Naive B cell (primary cell): ENCODE measurements around the gene SIN3B. TPM values are rescaled to one million over a fixed set of nuclear protein-coding genes. Genes with fewer than 3 reads are reported as not detected.
A peak's percentile ranks its signal among the peaks of the same experiment; 100 is the strongest.

Source experiments
- ATAC-seq, 2 donors: fragments of 150-1000 bp; cut with Tn5 transposase; 2 replicates each; pipeline ENCODE4 v1.10.0; 2021; ENCODE audit warnings: low read depth in 2 of 2, mild to moderate bottlenecking in 2 of 2, moderate library complexity in 2 of 2
- DNase-seq: peaks from one replicate; pipeline ENCODE4 v3.0.0; 2022
- H3K27ac Mint-ChIP-seq, 6 donors: one replicate each; pipeline ENCODE4 v1.8.0; 2020 to 2022; ENCODE audit warnings: mild to moderate bottlenecking in 6 of 6, mixed read lengths in 6 of 6, moderate library complexity in 5 of 6, inconsistent platforms in 2 of 6
- H3K27me3 Mint-ChIP-seq, 3 donors: one replicate each; pipeline ENCODE4 v1.8.0; 2021 to 2022; ENCODE audit warnings: mixed read lengths in 3 of 3, mild to moderate bottlenecking in 1 of 3
- H3K36me3 Mint-ChIP-seq, 2 donors: one replicate each; pipeline ENCODE4 v1.8.0; 2020 to 2022; ENCODE audit warnings: mixed read lengths in 2 of 2, inconsistent platforms in 1 of 2, mild to moderate bottlenecking in 1 of 2
- H3K4me1 Mint-ChIP-seq, 3 donors: one replicate each; pipeline ENCODE4 v1.8.0; 2020 to 2022; ENCODE audit warnings: mixed read lengths in 3 of 3, inconsistent platforms in 1 of 3, mild to moderate bottlenecking in 1 of 3, moderate library complexity in 1 of 3
- H3K4me3 Mint-ChIP-seq, 8 donors: one replicate each; pipeline ENCODE4 v1.8.0; 2020 to 2022; ENCODE audit warnings: mild to moderate bottlenecking in 8 of 8, mixed read lengths in 8 of 8, moderate library complexity in 8 of 8, inconsistent platforms in 2 of 8
- H3K9me3 Mint-ChIP-seq, 7 donors: one replicate each; pipeline ENCODE4 v1.8.0; 2020 to 2022; ENCODE audit warnings: mixed read lengths in 7 of 7, mild to moderate bottlenecking in 5 of 7, inconsistent platforms in 2 of 7, moderate library complexity in 1 of 7
- polyA plus RNA-seq, 6 donors: library from polyadenylated mRNA; unstranded; fragments of 300-500 nt; fragmentation: Illumina TruSeq; gene quantifications; one replicate each; pipeline ENCODE4 v1.2.3, GENCODE V29; 2021; ENCODE audit warnings: low read depth in 6 of 6

SIN3B gene
- polyA plus RNA-seq, 6 donors from 2014 or later, result 4.8 to 13.0 (median 6.8) TPM

- Mint-ChIP-seq H3K27ac (peak overlapping the region in 4 of 6 donors; percentile 72 to 92 (median 82)), H3K4me1 (peaks cover 47 to 75% (median 48%) of the 10 kb centered on the region in 3 donors), H3K4me3 (peak overlapping the region in 3 of 8 donors; percentile 15 to 47 (median 35)), H3K36me3 (peaks cover 22 to 23% of the 10 kb centered on the region in 2 donors), H3K9me3 (no peaks in the 10 kb centered on the region), H3K27me3 (no peaks in the 10 kb centered on the region)
- no peak for DNase-seq
- no peak for ATAC-seq
Observed at GRCh38 chr19:16834747-16835146, 5.5 kb downstream of the SIN3B start.

GRCh38 chr19:16836115-16837034, 7.2 kb downstream of the SIN3B start:
- ATAC-seq, result peak; percentile 72 to 77

GRCh38 chr19:16837035-16837362, 7.8 kb downstream of the SIN3B start:
- Mint-ChIP-seq H3K36me3 (peaks cover 17% of the 10 kb centered on the region in 2 donors), H3K4me3 (no peak overlapping the region), H3K4me1 (peaks cover 32 to 54% (median 35%) of the 10 kb centered on the region in 3 donors), H3K27me3 (no peaks in the 10 kb centered on the region), H3K27ac (peak overlapping the region in 4 of 6 donors; percentile 17 to 82 (median 32)), H3K9me3 (no peaks in the 10 kb centered on the region)
- ATAC-seq (no peak), DNase-seq (no peak)

More at GRCh38 chr19:16836115-16837034, 7.2 kb downstream of the SIN3B start:
- H3K27ac Mint-ChIP-seq, result peak overlapping the region; percentile 53 to 82 (median 64)
- peaks cover 21 to 22% of the 10 kb centered on the region in 2 donors for H3K36me3 Mint-ChIP-seq
- H3K27me3 Mint-ChIP-seq, result no peaks in the 10 kb centered on the region
- H3K4me1 Mint-ChIP-seq, result peaks cover 35 to 58% (median 38%) of the 10 kb centered on the region in 3 donors
- peak overlapping the region in 2 of 8 donors; percentile 45 to 65 for H3K4me3 Mint-ChIP-seq
- no peaks in the 10 kb centered on the region for H3K9me3 Mint-ChIP-seq
- peak; percentile 29 for DNase-seq

GRCh38 chr19:16841391-16841926, 12.3 kb downstream of the SIN3B start:
- H3K36me3 Mint-ChIP-seq, result peaks cover 10 to 24% of the 10 kb centered on the region in 2 donors
- no peak for ATAC-seq
- H3K4me1 Mint-ChIP-seq, result peaks cover 11 to 22% (median 21%) of the 10 kb centered on the region in 3 donors

GRCh38 chr19:16846901-16847300, 17.7 kb downstream of the SIN3B start:
- DNase-seq, result no peak
- no peaks in the 10 kb centered on the region for H3K9me3 Mint-ChIP-seq
- H3K27ac Mint-ChIP-seq, result peak overlapping the region in 1 of 6 donors; percentile 6
- H3K27me3 Mint-ChIP-seq, result no peaks in the 10 kb centered on the region
- H3K4me1 Mint-ChIP-seq, result peaks cover 0 to 6% (median 3%) of the 10 kb centered on the region in 3 donors
- H3K4me3 Mint-ChIP-seq, result no peak overlapping the region
- peaks cover 7 to 24% of the 10 kb centered on the region in 2 donors for H3K36me3 Mint-ChIP-seq
- ATAC-seq, result no peak

More at GRCh38 chr19:16841391-16841926, 12.3 kb downstream of the SIN3B start:
- Mint-ChIP-seq H3K27me3 (no peaks in the 10 kb centered on the region), H3K9me3 (no peaks in the 10 kb centered on the region), H3K27ac (no peak overlapping the region), H3K4me3 (no peak overlapping the region)
- DNase-seq, result no peak

GRCh38 chr19:16847430-16847829, 18.2 kb downstream of the SIN3B start:
- ATAC-seq (no peak), DNase-seq (no peak)
- no peak overlapping the region for H3K27ac Mint-ChIP-seq
- H3K4me1 Mint-ChIP-seq, result peaks cover 0 to 6% (median 3%) of the 10 kb centered on the region in 3 donors
- no peaks in the 10 kb centered on the region for H3K27me3 Mint-ChIP-seq
- H3K4me3 Mint-ChIP-seq, result no peak overlapping the region
- H3K36me3 Mint-ChIP-seq, result peaks cover 7 to 29% of the 10 kb centered on the region in 2 donors
- no peaks in the 10 kb centered on the region for H3K9me3 Mint-ChIP-seq

GRCh38 chr19:16849168-16849567, 20.0 kb downstream of the SIN3B start:
- no peaks in the 10 kb centered on the region for H3K9me3 Mint-ChIP-seq
- DNase-seq (no peak), ATAC-seq (no peak)
- peaks cover 0 to 6% (median 2%) of the 10 kb centered on the region in 3 donors for H3K4me1 Mint-ChIP-seq
- H3K4me3 Mint-ChIP-seq, result no peak overlapping the region
- no peaks in the 10 kb centered on the region for H3K27me3 Mint-ChIP-seq
- peaks cover 8 to 27% of the 10 kb centered on the region in 2 donors for H3K36me3 Mint-ChIP-seq
- H3K27ac Mint-ChIP-seq, result peak overlapping the region in 1 of 6 donors; percentile 28

- ATAC-seq (no peak), DNase-seq (no peak)
- Mint-ChIP-seq H3K4me3 (no peak overlapping the region), H3K9me3 (no peaks in the 10 kb centered on the region), H3K27me3 (no peaks in the 10 kb centered on the region), H3K4me1 (no peaks in the 10 kb centered on the region), H3K27ac (no peak overlapping the region), H3K36me3 (peaks cover 17 to 23% of the 10 kb centered on the region in 2 donors)
Observed at GRCh38 chr19:16850133-16850532, 20.9 kb downstream of the SIN3B start.

GRCh38 chr19:16851031-16851712, 22.0 kb downstream of the SIN3B start:
- no peaks in the 10 kb centered on the region for H3K27me3 Mint-ChIP-seq
- H3K9me3 Mint-ChIP-seq, result no peaks in the 10 kb centered on the region
- peak overlapping the region in 1 of 6 donors; percentile 33 for H3K27ac Mint-ChIP-seq
- ATAC-seq, result no peak
- H3K36me3 Mint-ChIP-seq, result peaks cover 17 to 23% of the 10 kb centered on the region in 2 donors
- DNase-seq, result no peak
- no peak overlapping the region for H3K4me3 Mint-ChIP-seq
- H3K4me1 Mint-ChIP-seq, result no peaks in the 10 kb centered on the region

- Mint-ChIP-seq H3K27ac (no peak overlapping the region), H3K4me1 (peaks cover 0 to under 1% (median 0%) of the 10 kb centered on the region in 3 donors), H3K9me3 (no peaks in the 10 kb centered on the region), H3K36me3 (peaks cover 10 to 14% of the 10 kb centered on the region in 2 donors), H3K27me3 (no peaks in the 10 kb centered on the region), H3K4me3 (no peak overlapping the region)
- ATAC-seq, result no peak
- no peak for DNase-seq
Observed at GRCh38 chr19:16853066-16853465, 23.9 kb downstream of the SIN3B start.

GRCh38 chr19:16856091-16856490, 26.9 kb downstream of the SIN3B start:
- Mint-ChIP-seq H3K36me3 (peaks cover 10 to 11% of the 10 kb centered on the region in 2 donors), H3K27ac (no peak overlapping the region), H3K27me3 (no peaks in the 10 kb centered on the region), H3K4me1 (peaks cover 0 to 4% (median 3%) of the 10 kb centered on the region in 3 donors), H3K4me3 (no peak overlapping the region), H3K9me3 (no peaks in the 10 kb centered on the region)
- DNase-seq, result no peak
- no peak for ATAC-seq

- peaks cover 0 to 11% (median 6%) of the 10 kb centered on the region in 3 donors for H3K4me1 Mint-ChIP-seq
- DNase-seq, result no peak
Observed at GRCh38 chr19:16859626-16860025, 30.4 kb downstream of the SIN3B start.

GRCh38 chr19:16860118-16860517, 30.9 kb downstream of the SIN3B start:
- H3K36me3 Mint-ChIP-seq, result peaks cover 0 to 6% of the 10 kb centered on the region in 2 donors
- DNase-seq (no peak), ATAC-seq (no peak)
- H3K9me3 Mint-ChIP-seq, result no peaks in the 10 kb centered on the region
- H3K4me1 Mint-ChIP-seq, result peaks cover 0 to 11% (median 6%) of the 10 kb centered on the region in 3 donors
- H3K27ac Mint-ChIP-seq, result peak overlapping the region in 1 of 6 donors; percentile 39
- no peak overlapping the region for H3K4me3 Mint-ChIP-seq
- no peaks in the 10 kb centered on the region for H3K27me3 Mint-ChIP-seq

More at GRCh38 chr19:16859626-16860025, 30.4 kb downstream of the SIN3B start:
- Mint-ChIP-seq H3K27me3 (no peaks in the 10 kb centered on the region), H3K27ac (peak overlapping the region in 2 of 6 donors; percentile 39 to 86), H3K36me3 (peaks cover 0 to 11% of the 10 kb centered on the region in 2 donors), H3K9me3 (no peaks in the 10 kb centered on the region), H3K4me3 (no peak overlapping the region)
- no peak for ATAC-seq
